Stimulated activated CD4-positive, alpha-beta T cell treated with anti-CD3 and anti-CD28 coated beads, Interleukin-1b, Interleukin-23, amount 100 ng/mL, for 24 hours (primary cell): Measurements from ENCODE around the gene NUP54.
A peak's percentile ranks its signal among the peaks of the same experiment; 100 is the strongest.

ENCODE experiments used
- DNase-seq, 4 experiments: peaks; one replicate each; pipeline ENCODE4 v3.0.0-alpha.2; 2020; ENCODE audit warnings: low read depth in 4 of 4, low spot score in 1 of 4

Gene NUP54

DNA sequence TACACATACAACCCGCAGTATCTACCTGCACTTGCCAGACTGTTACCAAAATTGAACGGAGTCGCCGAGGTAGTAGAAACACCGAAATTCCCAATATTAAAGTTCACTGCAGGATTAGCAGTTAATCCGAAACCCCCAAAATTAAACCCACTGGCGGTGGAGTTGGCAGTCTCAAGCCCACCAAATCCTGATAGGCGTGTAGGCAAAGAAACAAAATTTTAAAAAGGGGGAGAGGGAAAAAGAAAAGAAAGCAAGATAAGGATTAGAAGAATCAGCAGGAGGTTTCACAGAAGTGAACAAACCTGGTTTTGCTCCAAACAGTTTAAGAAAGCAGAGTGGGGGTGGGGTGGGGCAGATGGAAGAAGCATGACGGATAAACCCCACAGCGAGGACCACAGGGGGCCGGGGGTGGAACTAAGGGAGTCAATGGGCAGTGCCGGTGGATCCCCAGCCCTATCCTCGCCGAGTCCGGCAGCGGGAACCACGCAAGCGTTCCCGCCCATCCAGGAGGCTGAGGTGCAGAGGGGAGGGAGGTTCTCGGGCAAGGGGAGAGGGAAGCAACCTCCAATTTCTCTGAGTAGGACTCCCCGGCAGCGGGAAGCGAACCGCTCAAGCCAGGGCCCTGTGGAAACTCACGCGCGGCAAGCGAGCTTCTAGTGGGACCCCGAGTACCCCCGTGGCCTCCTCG, 599 bp downstream of the NUP54 start:
- DNase-seq = peak; percentile 7 to 55 (median 14)

DNA sequence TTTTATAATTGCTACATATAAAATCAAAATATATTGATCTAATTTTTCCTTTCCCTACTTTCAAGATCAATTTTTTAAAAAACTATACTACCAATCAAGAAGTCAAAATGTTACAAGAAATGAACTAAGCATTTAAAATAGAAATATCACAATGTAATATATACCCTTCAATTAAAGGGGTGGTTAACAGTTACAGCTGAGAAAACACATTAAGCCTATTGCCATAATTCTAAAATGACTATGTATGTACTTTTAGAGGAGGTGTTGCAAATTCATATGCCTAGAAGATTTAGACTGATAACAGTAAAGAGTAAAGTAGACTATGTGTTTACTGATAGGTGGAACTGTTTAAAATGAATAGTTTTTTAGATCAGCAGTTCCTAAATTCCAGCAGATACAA, 3.7 kb downstream of the NUP54 start:
- DNase-seq = no peak

DNA sequence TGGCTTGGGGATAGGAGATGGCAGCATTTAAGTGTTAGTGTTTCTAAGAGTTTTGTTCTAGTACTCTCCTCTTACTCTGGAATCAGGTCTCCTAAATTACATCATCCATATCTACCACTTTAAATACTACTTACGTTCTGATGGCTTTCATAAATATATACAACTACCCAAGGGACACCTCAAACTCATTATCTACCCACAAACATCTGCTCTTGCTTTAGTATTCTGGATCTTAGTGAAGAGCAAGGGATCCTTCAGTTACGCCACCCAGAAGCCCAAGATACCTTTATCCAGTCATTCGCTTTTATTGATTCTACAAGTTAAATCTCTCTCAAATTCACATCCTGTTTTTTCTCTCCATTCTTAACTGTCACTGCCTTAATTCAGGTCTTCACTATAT, 7.0 kb downstream of the NUP54 start:
- no peak for DNase-seq

DNA sequence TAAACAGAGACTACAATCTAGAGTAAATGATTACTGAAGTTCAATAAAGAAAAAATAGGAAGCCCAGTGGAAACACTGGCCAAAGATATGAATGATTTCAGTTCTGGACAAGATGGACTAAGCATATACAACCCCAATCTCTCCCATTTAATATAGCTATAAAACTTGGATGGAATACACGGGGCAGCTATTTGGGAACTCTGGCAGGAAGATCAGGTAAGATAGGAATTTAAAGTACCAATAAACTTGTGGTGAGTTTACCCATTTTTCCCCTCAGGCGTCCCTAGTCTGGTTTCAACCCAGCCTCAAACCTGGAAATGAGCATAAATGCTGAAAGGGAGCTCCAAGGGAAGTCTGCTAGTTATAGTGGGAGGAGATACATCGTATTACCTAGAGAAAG, 20.4 kb downstream of the NUP54 start:
- no peak for DNase-seq

DNA sequence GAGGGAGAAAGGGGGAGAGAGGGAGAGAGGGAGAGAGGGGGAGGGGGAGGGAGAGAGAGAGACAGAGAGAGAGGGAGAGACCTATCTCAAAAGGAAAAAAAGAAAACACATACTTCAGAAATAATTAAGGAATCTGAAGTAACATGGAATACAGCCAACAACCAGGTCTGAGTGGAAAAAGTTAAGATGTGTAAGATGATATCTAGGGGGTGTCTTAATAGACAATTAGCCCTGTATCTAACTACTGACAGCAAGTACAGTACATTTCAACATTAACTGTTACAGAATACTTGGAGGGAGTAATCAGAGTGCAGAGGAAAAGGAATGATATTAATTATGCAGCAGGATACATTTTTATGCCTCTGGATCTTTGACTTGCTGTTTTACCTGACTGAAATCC, 22.4 kb downstream of the NUP54 start:
- DNase-seq = no peak

DNA sequence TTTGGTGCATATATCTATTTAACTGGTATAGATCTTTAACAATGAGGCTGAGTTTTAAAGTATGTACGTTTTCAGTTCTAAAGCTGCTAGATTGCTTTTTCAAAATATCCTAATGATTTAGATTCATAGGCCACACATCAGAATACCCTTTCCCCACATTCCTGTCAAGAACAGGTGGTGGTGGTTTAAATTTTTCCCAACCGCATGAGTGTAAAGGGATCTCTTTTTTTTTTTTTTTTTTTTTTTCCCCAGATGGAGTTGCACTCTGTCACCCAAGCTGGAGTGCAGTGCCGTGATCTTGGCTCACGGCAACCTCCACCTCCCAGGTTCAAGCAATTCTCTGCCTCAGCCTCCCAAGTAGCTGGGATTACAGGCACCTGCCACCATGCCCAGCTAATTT, 28.0 kb downstream of the NUP54 start:
- no peak for DNase-seq

DNA sequence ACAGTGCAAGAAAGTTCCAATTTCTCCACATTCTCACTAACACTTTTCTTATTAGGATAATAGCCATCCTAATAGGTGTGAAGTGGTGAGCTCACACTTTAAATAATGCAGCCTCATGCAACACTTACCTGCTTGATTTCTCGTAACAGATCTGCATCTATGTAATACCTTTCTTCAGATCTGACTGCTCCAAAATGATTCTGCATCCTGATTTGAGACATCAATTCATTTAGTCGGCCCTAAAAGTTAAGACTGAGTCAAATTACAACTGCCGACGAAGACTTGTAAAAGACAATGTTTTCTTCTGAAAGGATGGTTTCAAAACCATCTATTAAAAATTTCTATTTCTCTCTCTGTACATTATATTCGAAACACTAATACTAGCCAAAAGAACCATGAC, 30.7 kb downstream of the NUP54 start:
- DNase-seq = no peak

DNA sequence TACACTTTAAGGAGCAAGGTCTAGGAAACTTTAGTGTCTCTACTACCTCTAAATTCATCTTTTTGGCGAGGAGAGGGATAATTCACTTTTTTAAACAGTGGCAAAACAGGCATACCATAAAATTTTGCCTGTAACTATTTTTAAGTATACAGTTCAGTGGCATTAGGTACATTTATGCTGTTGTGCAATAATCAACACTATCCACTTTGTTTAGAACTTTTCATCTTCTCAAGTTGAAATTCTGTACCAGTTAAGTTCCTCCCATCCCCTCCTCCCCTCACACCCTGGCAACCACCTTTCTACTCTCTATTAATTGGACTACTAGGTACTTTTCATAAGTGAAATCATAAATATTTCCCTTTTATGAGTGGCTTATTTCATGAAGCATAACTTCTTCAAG, 31.4 kb downstream of the NUP54 start:
- DNase-seq = no peak

DNA sequence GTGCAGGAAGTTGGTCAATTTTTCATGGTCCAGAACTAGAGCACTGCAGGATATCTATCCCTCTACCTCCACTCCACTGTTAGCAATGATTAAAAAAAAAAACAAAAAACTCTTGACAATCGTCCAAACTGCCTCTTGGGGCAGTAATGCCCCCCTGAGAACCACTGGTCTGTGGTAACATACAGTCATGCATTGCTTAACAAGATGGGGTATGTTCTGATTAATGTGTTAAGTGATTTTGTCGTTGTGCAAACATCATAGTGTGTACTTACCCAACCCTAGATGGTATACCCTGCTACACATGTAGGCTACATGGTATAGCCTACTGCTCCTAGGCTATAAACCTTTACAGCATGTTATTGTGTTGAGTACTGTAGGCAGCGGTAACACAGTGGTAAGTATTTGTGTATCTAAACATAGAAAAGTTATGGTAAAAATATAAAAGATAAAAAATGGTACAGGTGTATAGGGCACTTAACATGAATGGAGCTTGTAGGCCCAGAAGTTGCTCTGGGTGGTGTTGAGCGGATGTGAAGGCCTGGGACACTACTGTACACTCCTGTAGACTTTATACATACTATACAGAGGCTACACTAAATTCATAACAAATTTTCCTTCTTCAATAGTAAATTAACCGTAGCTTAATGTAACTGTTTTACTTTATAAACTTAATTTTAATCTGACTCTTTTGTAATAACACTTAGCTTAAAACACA, 39.6 kb downstream of the NUP54 start:
- DNase-seq = no peak

DNA sequence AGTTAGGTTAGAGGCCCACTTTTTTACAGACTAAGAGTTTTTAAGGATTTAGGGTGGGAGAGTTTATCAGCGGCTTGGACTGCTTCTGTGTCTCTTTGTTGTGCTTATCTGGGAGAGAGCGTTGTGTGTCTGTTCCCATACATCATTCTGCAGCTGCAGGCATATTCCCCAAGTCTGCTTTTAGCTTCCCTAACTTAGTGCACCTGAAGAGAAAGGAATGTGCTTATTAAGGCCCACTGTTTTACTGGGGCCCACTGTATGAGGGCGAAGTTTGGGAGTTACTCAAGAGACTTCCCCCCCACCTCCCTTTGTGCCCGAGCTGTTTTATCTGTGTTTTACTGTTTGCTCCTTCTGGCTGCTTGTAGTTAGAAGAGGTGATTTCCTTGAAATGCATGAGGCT, 41.8 kb downstream of the NUP54 start:
- DNase-seq = no peak

DNA sequence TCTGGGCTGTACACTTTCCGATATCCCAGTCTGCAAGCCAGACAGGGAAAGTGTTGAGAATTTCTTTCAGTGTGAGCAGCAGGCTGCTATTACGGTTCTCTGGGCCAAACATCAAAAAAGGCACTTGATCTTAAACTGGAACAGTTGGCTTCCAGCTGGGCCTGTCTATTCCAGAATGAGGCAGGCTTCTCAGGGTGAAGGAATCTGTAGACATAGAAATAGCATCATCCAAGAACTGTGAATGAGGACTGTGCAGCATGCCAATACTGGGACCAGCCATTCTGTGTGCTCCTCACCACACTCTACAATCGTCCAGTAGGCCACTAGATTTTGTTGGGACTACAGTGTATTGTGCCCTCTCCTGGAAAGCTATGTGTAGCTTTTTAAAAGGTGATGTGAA, 42.5 kb downstream of the NUP54 start:
- DNase-seq = no peak

DNA sequence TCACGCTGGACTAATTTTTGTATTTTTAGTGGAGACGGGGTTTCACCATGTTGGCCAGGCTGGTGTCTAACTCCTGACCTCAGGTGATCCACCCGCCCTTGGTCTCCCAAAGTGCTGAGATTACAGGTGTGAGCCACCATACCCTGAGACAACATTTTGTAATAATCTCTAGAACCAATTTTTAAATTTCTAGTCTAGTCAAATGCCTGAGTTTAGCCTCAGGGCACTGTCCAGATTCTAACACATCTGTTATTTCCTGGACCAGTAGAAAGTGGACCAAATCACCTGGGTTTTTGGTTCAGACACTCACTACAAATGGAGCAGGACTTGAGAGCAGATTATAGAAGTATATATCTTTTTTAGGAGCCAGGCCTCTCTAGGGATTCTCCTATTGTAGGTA, 52.1 kb downstream of the NUP54 start:
- no peak for DNase-seq

DNA sequence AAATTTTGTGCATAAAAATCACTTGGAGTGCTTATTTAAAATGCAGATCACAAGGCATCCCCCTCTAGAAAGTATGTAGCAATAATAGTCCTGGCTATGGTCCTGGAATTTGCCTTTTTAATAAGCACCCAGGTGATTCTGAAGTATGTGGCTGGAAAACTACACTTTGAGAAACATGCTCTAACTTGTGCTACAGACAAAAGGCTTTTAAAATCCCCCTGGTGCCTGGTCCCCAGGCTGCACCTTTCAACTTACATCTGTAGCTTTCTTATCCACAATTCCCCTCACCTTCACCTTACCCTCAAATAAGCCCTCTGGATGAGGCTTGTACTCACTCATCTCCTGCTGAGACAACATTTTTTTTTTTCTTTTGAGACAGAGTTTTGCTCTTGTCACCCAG, 52.6 kb downstream of the NUP54 start:
- DNase-seq = no peak

DNA sequence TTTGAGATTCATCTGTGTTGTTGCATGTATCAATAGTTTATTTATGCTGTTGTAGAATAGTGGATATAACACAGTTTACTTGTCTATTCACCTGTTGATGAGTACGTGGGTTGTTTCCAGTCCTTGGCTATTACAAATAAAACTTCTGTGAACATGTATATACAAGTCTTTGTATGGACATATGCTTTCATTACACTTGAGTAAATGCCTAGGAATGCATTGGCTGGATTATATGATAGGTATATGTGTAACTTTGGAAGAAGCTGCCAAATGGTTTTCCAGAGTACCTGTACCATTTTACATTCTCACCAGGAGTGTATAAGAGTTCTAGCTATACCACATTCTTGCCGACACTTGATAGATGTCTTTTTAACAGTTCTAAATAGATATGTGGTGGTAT, 57.1 kb downstream of the NUP54 start:
- DNase-seq = no peak

DNA sequence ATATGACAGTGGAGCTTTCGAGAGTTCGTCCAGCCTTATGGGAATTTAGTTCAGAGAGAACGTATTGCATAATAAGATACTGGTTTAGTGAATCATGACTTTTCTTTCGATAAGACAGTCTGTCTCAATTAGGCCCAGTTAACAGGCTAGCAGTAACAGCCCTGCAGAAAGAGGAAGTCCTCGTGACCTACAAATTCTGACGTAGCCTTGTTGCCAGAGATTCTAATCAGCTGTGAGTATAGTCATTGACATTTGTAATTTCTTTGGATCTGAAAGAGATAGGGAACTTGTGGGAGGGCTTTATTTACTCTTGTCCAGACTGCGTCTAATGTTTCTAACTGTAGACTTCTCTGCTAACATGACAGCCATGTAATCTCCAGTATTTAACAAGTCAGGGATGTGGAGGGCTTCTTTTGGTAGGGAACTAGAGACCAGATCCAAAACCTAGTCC, 57.9 kb downstream of the NUP54 start:
- DNase-seq = no peak

DNA sequence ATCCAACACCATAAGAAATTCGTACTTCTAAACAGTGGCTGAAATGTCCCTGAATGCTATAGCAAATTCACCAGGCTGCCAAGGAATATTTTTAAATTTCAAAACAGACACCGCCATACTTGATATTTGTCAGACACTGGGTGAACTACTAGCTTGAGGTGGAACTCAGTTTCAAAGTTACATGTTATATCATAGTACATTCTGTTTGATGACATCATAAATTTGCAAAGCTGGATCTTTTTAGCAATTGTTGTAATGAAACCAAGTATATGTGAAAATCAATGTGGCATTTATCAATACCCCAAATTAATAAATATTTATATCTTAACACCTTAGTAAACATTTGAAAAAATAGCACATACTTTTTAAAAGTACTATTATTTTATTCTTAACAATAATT, 59.5 kb downstream of the NUP54 start:
- DNase-seq = no peak

DNA sequence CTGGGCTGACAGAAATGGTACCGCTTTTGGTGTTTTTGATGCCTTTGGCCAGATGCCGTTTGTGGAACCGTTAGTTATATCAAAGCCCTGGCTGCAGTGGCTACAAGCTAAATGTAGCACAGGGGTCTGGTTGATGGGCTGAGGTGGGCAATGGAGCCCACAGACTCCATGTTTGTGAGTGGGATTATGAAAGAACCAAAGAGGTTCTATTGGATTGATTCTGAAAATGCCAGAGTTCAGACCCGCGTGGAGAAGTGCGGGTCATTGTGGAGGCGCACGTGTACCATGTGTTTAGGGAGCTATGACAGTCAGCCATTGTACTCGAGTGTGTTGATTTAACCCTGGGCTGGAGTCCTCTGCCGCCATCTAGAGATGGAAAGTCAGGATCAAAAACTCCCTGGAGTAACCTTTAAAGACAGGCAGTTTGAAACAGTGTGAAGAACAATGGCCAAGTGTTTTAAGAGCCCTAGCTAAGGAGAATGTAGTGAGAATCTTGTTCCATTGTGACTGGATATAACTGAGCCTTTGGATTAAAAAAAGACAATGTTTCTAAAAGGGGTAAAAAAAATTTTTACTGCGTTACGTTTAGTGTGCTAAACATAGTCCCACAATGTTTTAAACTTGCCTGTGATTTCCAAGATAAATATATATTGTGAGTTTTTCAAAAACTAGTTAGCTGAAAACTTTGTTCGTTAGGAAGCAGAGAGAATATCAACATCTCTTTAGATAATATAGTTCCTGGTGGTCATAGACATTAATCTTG, 61.0 kb downstream of the NUP54 start:
- DNase-seq = no peak

DNA sequence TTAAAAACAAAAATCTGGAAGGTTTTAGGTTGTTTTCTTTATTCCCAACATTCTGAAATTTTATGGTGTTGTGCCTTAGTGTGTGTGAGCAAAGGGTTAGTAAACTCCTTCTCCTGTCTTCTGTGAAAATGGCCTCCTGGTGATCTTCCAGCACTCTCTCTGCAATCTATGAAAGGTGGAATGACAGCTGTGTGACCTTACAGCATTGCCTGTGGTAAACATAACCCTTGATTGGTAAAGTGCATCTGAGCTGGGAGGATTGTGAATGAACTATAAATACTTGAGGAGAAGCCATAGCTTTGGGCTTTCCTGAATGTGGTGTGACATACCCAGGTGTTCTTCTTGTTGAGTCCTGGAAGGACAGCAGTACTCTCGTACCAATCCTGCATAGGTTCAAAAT, 63.7 kb downstream of the NUP54 start:
- no peak for DNase-seq

DNA sequence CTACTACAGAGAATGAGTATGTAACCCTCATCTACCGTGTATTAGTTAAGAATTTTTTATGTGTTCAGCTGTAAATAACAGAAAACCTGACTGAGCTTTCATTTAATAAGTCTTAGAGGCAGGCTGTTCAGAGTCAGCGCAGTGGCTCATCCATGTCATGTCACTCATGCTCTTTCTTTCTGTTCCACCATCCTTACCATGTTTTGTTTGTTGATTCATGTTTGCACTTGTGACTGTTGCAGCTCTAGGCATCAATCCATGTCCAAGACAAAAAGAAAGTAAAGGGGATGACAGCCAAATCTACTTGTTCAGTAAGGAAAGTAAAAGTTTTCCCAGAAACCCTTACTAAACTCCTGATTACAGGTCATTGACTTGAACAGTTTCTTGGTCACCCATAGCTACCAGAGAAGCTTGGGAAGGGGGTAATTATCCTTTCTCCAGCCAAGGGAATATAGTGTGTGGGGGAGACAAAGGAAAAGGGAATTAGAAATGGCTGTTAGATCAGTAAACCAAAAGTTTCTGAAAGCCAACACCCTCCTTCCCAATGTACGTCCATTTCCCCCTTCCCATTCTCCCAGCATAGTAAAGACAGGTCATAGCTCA, 64.7 kb downstream of the NUP54 start:
- no peak for DNase-seq

DNA sequence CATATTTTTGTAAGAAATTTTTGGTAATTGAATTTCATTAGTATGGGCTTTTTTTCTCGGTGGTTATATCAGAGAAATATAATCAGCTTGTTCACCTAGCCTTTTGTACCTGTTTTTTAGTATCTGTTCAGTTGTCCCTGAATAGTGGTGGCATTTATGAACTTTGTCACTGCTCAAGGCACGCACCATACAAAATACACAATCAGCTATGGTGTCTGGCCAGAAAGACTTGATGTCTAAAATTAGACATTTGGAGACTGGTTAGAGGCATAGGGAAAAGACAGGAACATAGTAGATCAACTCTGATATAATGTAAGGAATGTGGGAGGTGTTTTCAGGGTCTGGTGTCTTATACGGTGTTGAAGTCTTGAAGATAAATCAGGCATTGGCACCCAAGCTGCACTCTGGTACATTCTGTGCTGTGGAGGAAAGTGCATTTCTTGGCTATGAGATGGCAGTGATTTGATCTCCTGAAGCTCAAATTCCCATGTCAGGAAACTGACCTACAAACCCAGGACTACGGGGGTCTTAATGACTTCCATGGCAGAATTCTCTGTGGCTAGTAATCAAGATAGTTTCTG, 70.1 kb downstream of the NUP54 start:
- DNase-seq = no peak

DNA sequence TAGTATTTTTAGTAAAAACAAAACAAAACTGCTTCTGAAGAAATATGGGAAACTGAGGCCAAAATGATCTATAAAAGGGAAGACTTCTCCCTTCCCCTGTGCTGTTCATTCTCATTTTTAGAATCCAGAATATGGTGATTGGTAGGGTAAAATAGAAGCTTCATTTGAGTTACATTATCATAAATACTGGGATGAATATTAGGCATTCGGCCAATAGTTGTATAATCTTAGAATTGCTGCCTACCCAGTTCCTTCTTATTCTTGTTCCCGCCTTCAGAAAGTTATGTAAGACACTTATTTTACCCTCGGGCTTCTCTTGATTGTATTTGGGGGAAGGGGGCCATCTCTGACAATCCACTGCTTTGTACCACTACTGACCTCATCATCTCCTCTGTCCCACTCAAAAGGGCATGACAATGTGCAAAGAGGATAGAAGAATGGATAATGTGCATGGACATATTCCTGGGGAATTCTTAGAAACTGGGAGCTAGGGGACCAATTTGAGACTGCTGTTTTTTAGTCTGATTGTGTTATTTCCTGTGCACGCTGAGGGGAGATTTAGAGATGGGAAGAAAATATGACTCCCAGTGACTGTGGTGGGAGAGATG, 73.1 kb downstream of the NUP54 start:
- DNase-seq = no peak
